ENCODE data around the gene UCN3.

Gene UCN3

GRCh38 chr10:5419466-5420094 is 54.8 kb downstream of the UCN3 start:
- Histone ChIP-seq H3K27ac (ENCODE audit: low read depth, low read length) (no peak overlapping the region), H3K79me1 (ENCODE audit: low read length) (no peaks in the 10 kb centered on the region), H4K8ac (ENCODE audit: low read depth, low read length) (no peak overlapping the region), H3K9ac (ENCODE audit: low read length) (no peak overlapping the region), H3K79me2 (ENCODE audit: control insufficient read depth, insufficient read depth, low read length, poor library complexity) (peaks cover 5% of the 10 kb centered on the region), H2BK5ac (ENCODE audit: low read depth, low read length, poor library complexity) (no peak overlapping the region), H3K4me1 (ENCODE audit: control insufficient read depth in 1 of 2, insufficient read depth in 2 of 2, low read length in 2 of 2) (peaks cover 0 to 8% of the 10 kb centered on the region in 2 experiments), H2BK12ac (ENCODE audit: low read length) (no peak overlapping the region), H3K36me3 (ENCODE audit: control insufficient read depth in 1 of 2, insufficient read depth in 2 of 2, low read length in 2 of 2) (no peaks in the 10 kb centered on the region), H3K18ac (ENCODE audit: low read length) (no peak overlapping the region), H3K9me3 (ENCODE audit: insufficient read depth, low read depth, low read length) (no peaks in the 10 kb centered on the region), H2AFZ (ENCODE audit: insufficient read depth, low read length, poor library complexity) (no peak overlapping the region), H4K12ac (ENCODE audit: low read depth, low read length) (no peak overlapping the region), H2AK5ac (ENCODE audit: low read length) (no peak overlapping the region), H3K27me3 (ENCODE audit: insufficient read depth, low read length) (no peaks in the 10 kb centered on the region), H3K23ac (ENCODE audit: low read length) (no peak overlapping the region), H3K14ac (ENCODE audit: low read length) (no peak overlapping the region), H3K4me2 (ENCODE audit: low read length) (no peak overlapping the region), H3K4me3 (ENCODE audit: low read depth, low read length) (no peak overlapping the region), H4K91ac (ENCODE audit: low read depth, low read length) (no peak overlapping the region), H3K4ac (ENCODE audit: low read depth, low read length) (no peak overlapping the region), H2BK120ac (ENCODE audit: insufficient read depth, low read length, poor library complexity) (no peak overlapping the region)
- WGBS (ENCODE audit: extremely low coverage, insufficient coverage, insufficient read length) = no CpG with 5 or more reads among the region's 3 CpGs
- DNase-seq = no peak

DNA sequence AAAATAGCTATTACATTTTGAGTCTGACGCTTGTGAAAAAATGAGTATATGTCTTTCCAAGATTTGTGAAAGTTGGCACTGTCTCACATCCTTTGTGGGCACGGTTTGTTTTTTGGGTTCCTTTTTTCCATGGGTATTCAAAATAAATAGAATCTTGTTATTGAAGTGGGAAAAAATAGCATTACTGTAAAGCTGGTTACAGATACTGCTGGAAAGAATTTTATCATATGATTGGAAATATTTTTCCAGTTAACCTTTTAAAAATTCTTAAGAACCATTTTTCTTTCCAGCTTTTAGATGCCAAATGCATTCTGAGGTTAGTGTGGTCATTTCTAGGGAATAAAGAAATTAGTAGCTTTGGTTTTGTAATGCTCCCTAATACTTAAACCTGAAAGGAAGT is 59.0 kb downstream of the UCN3 start:
- Histone ChIP-seq H2AK5ac (ENCODE audit: low read length) (no peak overlapping the region), H3K4me2 (ENCODE audit: low read length) (no peak overlapping the region), H4K12ac (ENCODE audit: low read depth, low read length) (no peak overlapping the region), H3K14ac (ENCODE audit: low read length) (no peak overlapping the region), H3K36me3 (ENCODE audit: control insufficient read depth in 1 of 2, insufficient read depth in 2 of 2, low read length in 2 of 2) (no peaks in the 10 kb centered on the region), H3K79me2 (ENCODE audit: control insufficient read depth, insufficient read depth, low read length, poor library complexity) (no peaks in the 10 kb centered on the region), H3K4me3 (ENCODE audit: low read depth, low read length) (no peak overlapping the region), H3K27ac (ENCODE audit: low read depth, low read length) (no peak overlapping the region), H4K8ac (ENCODE audit: low read depth, low read length) (no peak overlapping the region), H4K91ac (ENCODE audit: low read depth, low read length) (no peak overlapping the region), H3K27me3 (ENCODE audit: insufficient read depth, low read length) (no peaks in the 10 kb centered on the region), H3K9ac (ENCODE audit: low read length) (no peak overlapping the region), H2BK5ac (ENCODE audit: low read depth, low read length, poor library complexity) (no peak overlapping the region), H3K4me1 (ENCODE audit: control insufficient read depth in 1 of 2, insufficient read depth in 2 of 2, low read length in 2 of 2) (no peaks in the 10 kb centered on the region), H3K9me3 (ENCODE audit: insufficient read depth, low read depth, low read length) (no peaks in the 10 kb centered on the region), H3K23ac (ENCODE audit: low read length) (no peak overlapping the region), H3K79me1 (ENCODE audit: low read length) (no peaks in the 10 kb centered on the region), H2BK12ac (ENCODE audit: low read length) (no peak overlapping the region), H2BK120ac (ENCODE audit: insufficient read depth, low read length, poor library complexity) (no peak overlapping the region), H3K4ac (ENCODE audit: low read depth, low read length) (no peak overlapping the region), H2AFZ (ENCODE audit: insufficient read depth, low read length, poor library complexity) (no peak overlapping the region), H3K18ac (ENCODE audit: low read length) (no peak overlapping the region)
- no peak for DNase-seq
- no CpG with 5 or more reads among the region's 2 CpGs for WGBS (ENCODE audit: extremely low coverage, insufficient coverage, insufficient read length)

All from trophoblast cell (in vitro differentiated cells and primary cell).